GM21381 (cell line): Measurements from ENCODE around the gene BIN1.
"Not testable (repeated sequence)": the region's sequence is repeated elsewhere in the genome, so short reads cannot be mapped to it uniquely, and the experiment has no call there.

Source experiments
- ATAC-seq: cut with Tn5 transposase; IDR thresholded peaks from one replicate; pipeline ENCODE4 v1.9.1; 2021; ENCODE audit warnings: mild to moderate bottlenecking, moderate library complexity; ENCODE audit not compliant: unreplicated experiment

The BIN1 gene

GRCh38 chr2:127029350-127030051 is 77.5 kb downstream of the BIN1 start:
- no peak for ATAC-seq

DNA sequence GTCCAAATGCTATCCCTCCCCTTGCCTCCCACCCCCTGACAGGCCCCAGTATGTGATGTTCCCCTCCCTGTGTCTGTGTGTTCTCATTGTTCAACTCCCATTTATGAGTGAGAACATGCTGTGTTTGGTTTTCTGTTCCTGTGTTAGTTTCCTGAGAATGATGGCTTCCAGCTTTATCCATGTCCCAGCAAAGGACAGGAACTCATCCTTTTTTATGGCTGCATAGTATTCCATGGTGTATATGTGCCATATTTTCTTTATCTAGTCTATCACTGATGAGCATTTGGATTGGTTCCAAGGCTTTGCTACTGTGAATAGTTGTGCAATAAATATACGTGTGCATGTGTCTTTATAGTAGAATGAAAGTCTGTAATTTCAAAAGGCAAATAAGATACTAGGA is 78.2 kb downstream of the BIN1 start:
- ATAC-seq = not testable (repeated sequence)

- no peak for ATAC-seq
Measured at GRCh38 chr2:127027715-127028114, 79.2 kb downstream of the BIN1 start.

GRCh38 chr2:127025359-127026166 is 81.4 kb downstream of the BIN1 start:
- peak; percentile 97 for ATAC-seq

- peak; percentile 6 for ATAC-seq
Measured at GRCh38 chr2:127024769-127025358, 82.1 kb downstream of the BIN1 start.

DNA sequence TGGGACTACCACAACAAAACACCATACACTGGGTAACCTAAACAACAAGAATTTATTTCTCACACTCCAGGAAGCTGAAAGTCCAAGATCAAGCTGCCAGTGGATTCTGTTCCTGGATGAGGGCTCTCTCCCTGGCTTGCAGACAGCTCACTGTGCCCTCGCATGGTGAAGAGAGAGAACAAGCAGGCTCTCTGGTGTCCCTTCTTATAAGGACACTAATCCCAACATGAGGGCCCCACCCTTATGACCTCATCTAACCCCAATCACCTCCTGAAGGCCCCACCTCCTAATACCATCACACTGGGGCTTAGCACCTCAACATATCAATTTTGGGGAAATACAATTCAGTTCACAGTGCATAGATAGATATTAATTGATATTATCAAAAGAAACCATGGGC is 83.5 kb downstream of the BIN1 start:
- ATAC-seq = no peak

GRCh38 chr2:127022817-127023216 is 84.1 kb downstream of the BIN1 start:
- no peak for ATAC-seq

DNA sequence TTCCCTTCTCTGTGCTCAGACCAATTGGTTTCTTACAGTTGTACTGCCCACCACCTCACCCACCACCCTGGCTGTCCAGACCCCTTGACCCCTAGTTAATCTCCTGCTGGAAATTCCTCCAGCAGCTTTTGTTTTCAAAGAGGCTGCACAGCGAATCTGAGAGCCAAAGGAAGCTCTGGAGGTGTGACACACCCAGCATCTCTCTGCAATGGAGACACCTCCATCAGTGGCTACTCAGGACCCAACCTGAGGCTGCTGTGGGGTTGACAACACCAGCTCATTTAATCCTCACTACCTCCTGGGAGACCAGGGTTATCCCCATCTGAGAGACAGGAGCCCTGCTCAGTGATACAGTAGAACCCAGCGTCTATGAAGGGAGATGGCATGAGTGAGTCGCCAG is 86.4 kb downstream of the BIN1 start:
- ATAC-seq = no peak

- ATAC-seq = no peak
Measured at GRCh38 chr2:127017548-127017947, 89.4 kb downstream of the BIN1 start.

GRCh38 chr2:127016329-127016728 is 90.6 kb downstream of the BIN1 start:
- no peak for ATAC-seq

DNA sequence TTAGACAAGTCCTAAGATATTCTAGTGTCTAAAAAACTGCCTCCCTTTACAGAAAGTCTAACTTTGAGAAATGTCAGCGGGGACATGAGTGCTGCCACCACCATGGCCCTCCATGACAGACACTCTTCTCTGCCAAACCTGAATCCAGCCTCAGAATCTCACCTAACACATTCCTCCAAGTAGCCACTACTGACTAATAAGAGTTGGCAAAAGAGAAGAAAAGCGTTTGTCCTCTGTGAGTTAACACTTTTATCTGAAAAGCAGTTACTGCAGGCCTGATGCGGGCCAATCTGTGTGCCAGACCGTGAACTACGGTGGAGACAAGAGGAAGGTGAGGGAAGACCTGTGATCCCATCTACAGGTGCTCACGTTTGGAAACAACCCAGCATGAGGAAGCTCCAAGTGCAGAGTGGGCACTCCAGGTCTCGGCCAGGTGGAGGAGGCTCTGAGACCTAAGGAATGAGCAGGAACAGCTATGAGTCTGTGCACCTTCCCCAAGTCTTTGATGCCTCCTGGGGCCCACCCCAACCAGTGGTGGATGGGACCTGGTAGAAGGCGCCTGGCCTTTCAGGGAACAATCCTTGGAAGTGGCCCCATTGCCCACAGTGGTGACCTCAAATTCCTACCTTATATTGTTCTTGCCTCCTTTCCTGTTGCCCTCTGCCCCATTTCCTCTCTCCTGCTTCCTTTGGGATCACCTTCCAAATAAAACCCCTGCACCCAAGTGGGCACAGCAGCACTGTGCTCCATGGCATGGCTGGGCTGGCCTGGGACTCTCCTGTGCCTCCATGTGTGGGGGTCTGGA is 91.6 kb downstream of the BIN1 start:
- ATAC-seq = no peak

GRCh38 chr2:127014630-127015029 is 92.3 kb downstream of the BIN1 start:
- no peak for ATAC-seq

DNA sequence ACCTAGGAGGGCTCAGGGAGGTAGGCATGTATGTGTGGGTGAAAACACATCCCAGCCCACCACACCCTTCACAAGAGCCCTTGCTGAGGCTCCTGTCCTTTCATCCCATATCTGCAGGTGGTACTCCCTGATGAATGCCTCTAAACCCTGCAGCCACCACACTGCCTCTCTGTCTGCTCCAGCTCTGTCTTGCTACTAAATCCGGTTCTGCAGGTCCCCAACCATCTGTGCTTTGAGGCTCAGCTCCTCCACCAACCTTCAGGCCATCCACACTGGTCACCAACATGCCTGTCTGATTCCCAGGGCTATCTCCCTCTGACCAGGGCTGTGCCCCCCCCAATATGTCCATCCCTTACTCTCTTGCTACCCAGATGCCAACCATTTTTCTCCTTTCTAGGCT is 92.7 kb downstream of the BIN1 start:
- no peak for ATAC-seq

GRCh38 chr2:127012868-127013267 is 94.1 kb downstream of the BIN1 start:
- no peak for ATAC-seq

- ATAC-seq = no peak
Measured at GRCh38 chr2:127012215-127012614, 94.7 kb downstream of the BIN1 start.

DNA sequence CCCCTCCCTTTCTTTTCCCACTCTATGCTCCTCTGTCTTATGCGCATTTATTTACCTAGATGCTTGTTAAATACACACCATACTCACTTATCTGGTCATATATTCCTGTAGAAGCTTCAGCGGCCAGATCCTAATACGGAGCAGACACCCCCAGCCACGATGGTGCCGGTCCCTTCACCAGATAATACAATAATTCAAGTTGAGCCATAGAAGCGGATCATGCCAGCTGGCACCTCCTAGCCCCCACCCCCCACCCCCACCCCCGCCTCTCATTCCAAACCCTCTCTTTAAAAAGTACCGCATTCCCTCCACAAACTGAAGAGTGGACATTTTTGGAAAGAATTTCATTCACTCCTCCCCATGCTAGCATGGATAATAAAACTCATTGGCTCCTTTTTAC is 95.2 kb downstream of the BIN1 start:
- ATAC-seq = no peak

DNA sequence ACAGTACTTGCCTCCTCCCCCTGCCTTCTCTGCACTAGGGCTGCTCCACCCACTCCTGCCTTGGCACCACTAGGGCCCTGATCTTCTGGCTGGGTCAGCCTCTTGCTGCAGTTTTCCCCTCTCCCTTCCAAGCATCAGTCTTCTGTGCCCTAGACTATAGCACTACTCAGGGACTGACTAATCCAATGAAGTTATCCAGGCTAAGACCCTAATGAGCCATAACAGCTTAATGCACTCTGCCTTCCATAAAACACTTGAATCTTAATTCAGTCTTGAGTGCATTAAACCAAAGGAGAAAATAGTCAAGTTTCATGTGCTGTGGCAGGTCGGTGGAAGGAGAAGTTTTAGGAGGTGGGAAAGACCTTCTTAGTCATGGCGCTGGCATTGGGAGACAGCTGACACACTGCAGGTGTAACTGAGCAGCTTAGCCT is 95.7 kb downstream of the BIN1 start:
- ATAC-seq = no peak

DNA sequence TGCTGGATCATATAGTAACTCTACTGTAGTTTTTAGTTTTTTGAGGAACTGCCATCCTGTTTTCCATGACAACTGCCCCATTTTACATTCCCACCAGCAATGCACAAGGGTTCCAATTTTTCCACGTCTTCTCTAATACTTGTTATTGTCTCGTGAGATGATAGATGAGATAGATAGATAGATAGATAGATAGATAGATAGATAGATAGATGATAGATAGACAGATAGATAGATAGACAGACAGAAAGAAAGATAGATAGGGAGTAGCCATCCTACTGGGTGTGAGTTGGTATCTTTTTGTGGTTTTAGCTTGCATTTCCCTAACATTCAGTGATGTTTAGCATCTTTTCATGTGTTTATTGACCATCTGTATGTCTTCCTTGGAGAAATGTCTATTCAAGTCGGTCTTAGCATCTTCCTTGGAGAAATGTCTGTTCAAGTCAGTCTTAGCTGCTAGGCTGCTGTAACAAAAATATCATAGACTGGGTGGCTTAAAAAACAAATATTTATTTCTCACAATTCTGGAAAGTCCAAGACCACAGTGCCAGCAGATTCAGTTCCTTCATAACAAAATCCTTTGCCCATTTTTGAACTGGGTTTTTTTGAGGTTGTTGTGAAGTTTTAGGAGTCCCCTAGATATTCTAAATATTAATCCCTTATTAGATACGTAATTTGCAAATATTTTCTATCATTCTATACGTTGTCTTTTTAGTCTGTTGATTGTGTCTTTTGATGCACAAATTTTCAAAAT is 98.5 kb downstream of the BIN1 start:
- ATAC-seq = no peak

DNA sequence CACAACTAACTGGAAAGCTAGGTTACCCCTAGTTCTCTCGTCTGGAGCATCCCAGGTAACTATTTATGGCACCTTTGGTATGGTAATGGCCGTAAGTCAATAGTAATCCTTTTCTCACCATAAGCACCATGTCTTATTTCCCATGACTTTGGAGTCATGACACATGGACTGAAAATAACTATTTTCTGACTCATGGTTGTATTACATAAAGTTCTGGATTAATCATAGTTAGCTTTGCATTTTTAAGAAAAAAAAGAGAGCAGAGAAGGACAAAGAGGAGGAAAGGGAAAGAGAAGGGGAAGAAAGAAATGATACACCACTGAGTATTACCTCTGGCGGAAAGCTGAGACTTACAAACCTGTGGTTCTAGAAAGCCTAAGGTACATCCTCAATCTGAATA is 99.3 kb downstream of the BIN1 start:
- ATAC-seq = no peak

DNA sequence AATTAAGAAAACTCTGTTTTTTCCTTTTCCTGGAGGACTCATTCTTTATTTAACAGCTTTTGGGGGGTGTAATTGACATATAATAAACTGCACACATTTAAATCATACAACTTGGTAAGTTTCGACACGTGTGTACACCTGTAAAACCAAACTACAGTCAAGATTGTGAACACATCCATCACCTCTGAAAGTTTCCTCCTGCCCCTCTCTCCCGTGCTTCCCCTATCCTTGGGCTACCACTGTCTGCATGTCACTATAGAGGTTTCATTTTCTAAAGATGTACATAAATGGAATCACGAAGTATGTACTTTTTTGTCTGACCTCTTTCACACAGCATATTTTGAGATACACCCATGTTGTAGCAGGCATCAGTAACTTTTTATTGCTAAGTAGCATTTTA is 100.0 kb downstream of the BIN1 start:
- no peak for ATAC-seq
